Parathyroid adenoma (tissue), 2 donors: ENCODE data around the gene CDC42BPA.
A peak's percentile ranks its signal among the peaks of the same experiment; 100 is the strongest.

Experiments
- H2AFZ ChIP-seq: fragments of 300-600 bp; sonication (generic); one replicate; pipeline ENCODE4 v1.7.0; 2017; ENCODE audit warnings: antibody characterized with exemption, mild to moderate bottlenecking
- H3K27ac ChIP-seq: fragments of 300-600 bp; sonication (generic); one replicate; pipeline ENCODE4 v1.7.0; 2017
- H3K27me3 ChIP-seq: fragments of 300-600 bp; sonication (generic); one replicate; pipeline ENCODE4 v1.7.0; 2017; ENCODE audit warnings: low read length; ENCODE audit not compliant: control insufficient read depth, insufficient read depth
- H3K36me3 ChIP-seq: fragments of 300-600 bp; sonication (generic); one replicate; pipeline ENCODE4 v1.7.0; 2017; ENCODE audit warnings: low read length; ENCODE audit not compliant: control insufficient read depth, insufficient read depth
- H3K4me1 ChIP-seq: fragments of 300-600 bp; sonication (generic); one replicate; pipeline ENCODE4 v1.7.0; 2017; ENCODE audit warnings: control low read depth
- H3K4me2 ChIP-seq: fragments of 300-600 bp; sonication (generic); one replicate; pipeline ENCODE4 v1.7.0; 2017; ENCODE audit warnings: low read length
- H3K4me3 ChIP-seq: fragments of 300-600 bp; sonication (generic); one replicate; pipeline ENCODE4 v1.7.0; 2017; ENCODE audit warnings: low read depth, low read length
- H3K79me2 ChIP-seq: fragments of 300-600 bp; sonication (generic); one replicate; pipeline ENCODE4 v1.7.0; 2017; ENCODE audit warnings: control low read depth
- H3K9ac ChIP-seq: fragments of 300-600 bp; sonication (generic); one replicate; pipeline ENCODE4 v1.7.0; 2017; ENCODE audit warnings: mild to moderate bottlenecking
- H3K9me3 ChIP-seq: fragments of 300-600 bp; sonication (generic); one replicate; pipeline ENCODE4 v1.7.0; 2017; ENCODE audit warnings: low read length; ENCODE audit not compliant: control insufficient read depth
- TF ChIP-seq, protein P1 (sequence below): fragments of 300-600 bp; sonication (generic); IDR thresholded peaks from one replicate; pipeline ENCODE4 v1.7.0; 2017; ENCODE audit warnings: antibody characterized with exemption, mild to moderate bottlenecking
- donor health status: primary hyperparathyroidism.

CDC42BPA gene

DNA sequence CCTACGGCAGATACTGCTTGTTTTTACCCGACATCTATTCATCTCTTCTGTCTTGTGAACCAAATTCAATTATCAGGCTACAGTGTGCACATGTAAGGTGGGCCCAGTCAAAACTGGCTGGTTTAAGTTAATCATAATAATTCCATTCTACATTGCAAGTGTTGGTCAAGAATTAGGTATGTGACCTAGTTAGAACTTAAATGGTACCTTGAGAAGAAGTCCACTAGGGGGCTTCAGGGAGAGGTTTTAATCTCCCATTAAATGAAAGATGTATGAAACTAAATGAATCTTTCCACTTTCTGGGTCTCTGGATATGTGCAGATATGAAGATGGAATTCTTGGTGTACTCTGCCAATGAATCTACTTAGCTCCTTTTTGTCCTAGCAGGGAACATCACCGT lies 187.1 kb downstream of the CDC42BPA start:
- Histone ChIP-seq H3K4me1 (no peaks in the 10 kb centered on the region), H3K9ac (no peak overlapping the region), H3K27me3 (no peaks in the 10 kb centered on the region), H2AFZ (no peak overlapping the region), H3K36me3 (no peaks in the 10 kb centered on the region), H3K27ac (no peak overlapping the region), H3K4me2 (no peak overlapping the region), H3K4me3 (no peak overlapping the region), H3K79me2 (no peaks in the 10 kb centered on the region), H3K9me3 (no peaks in the 10 kb centered on the region)
- TF ChIP-seq, protein P1, sequence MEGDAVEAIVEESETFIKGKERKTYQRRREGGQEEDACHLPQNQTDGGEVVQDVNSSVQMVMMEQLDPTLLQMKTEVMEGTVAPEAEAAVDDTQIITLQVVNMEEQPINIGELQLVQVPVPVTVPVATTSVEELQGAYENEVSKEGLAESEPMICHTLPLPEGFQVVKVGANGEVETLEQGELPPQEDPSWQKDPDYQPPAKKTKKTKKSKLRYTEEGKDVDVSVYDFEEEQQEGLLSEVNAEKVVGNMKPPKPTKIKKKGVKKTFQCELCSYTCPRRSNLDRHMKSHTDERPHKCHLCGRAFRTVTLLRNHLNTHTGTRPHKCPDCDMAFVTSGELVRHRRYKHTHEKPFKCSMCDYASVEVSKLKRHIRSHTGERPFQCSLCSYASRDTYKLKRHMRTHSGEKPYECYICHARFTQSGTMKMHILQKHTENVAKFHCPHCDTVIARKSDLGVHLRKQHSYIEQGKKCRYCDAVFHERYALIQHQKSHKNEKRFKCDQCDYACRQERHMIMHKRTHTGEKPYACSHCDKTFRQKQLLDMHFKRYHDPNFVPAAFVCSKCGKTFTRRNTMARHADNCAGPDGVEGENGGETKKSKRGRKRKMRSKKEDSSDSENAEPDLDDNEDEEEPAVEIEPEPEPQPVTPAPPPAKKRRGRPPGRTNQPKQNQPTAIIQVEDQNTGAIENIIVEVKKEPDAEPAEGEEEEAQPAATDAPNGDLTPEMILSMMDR = peak; percentile 37

DNA sequence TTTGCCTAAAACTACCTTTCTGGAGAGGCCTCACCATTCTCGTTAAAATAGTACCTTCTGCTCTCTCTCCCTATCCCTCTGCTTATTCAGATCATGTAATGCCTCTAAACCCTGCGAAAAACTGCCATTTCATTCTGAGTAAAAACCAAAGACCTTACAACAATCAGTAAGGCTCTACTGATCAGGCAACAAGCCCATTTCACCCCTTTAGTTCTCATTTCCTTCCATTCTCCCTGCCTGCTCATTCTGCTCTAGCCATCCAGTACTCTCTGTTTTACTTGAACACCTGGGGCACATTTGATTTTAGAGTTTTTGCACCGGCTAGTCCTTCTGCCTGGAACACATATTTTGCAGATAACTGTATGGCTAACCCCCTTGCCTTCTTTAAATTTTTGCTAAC lies 190.4 kb downstream of the CDC42BPA start:
- TF ChIP-seq, protein P1 = no peak

DNA sequence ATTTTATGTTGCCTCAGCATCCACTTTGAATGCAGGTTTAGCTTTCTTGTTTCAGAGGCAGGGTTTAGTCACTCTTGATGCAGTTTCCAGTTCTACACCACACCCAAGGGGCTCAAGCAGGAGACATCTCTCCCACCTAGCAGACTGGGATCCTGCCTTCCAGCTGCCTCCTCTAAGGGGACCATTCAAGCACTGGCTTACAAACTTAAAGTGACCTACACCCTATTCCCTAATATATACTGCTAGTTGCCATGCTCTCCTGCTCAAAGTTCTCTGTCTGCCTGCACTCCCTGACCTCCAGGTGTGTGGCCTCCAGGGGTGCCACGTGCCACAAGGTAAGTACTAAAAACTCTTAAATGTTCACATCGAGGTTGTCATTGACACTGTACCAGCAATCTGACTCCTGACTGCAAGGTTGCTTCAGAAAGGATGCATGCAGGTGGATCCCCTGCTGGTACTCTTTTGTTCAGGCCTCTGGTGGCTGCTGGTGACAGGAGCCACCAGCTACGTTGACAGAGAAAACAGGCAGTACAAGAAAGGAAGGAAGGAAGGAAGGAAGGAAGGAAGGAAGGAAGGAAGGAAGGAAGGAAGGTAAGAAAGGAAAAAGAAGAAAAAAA lies 192.3 kb downstream of the CDC42BPA start:
- no peaks in the 10 kb centered on the region for H3K27me3 ChIP-seq
- no peaks in the 10 kb centered on the region for H3K4me1 ChIP-seq
- no peak overlapping the region for H3K4me3 ChIP-seq
- TF ChIP-seq, protein P1 = no peak
- no peak overlapping the region for H3K4me2 ChIP-seq
- no peaks in the 10 kb centered on the region for H3K79me2 ChIP-seq
- H3K27ac ChIP-seq = no peak overlapping the region
- no peaks in the 10 kb centered on the region for H3K9me3 ChIP-seq
- H2AFZ ChIP-seq = no peak overlapping the region
- no peaks in the 10 kb centered on the region for H3K36me3 ChIP-seq
- no peak overlapping the region for H3K9ac ChIP-seq

More for the DNA sequence above, 190.4 kb downstream of the CDC42BPA start:
- Histone ChIP-seq H3K36me3 (no peaks in the 10 kb centered on the region), H3K4me3 (no peak overlapping the region), H3K9me3 (no peaks in the 10 kb centered on the region), H3K79me2 (no peaks in the 10 kb centered on the region), H2AFZ (no peak overlapping the region), H3K27ac (no peak overlapping the region), H3K4me1 (no peaks in the 10 kb centered on the region), H3K4me2 (no peak overlapping the region), H3K27me3 (no peaks in the 10 kb centered on the region), H3K9ac (no peak overlapping the region)

DNA sequence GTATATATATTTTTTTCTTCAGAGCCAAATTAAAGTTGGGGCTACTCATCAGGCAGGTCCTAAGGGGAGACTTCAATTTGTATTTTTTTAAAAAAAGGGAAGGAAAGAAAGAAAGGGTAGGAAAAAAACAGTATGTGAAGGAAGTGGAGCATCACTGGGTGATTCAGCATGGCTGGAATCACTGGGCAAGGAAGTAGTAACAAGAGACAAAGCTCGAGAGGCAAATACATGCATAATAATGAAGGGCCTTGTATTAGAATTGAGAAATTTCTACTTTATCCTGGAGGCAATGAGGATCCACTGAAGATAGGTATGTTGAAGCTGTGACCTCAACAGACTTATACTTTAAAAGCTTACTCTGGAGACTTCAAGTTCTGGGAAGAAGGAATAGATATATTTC lies 193.8 kb downstream of the CDC42BPA start:
- H3K4me3 ChIP-seq = no peak overlapping the region
- no peaks in the 10 kb centered on the region for H3K9me3 ChIP-seq
- H3K36me3 ChIP-seq = no peaks in the 10 kb centered on the region
- H3K27ac ChIP-seq = no peak overlapping the region
- H3K4me1 ChIP-seq = no peaks in the 10 kb centered on the region
- H3K27me3 ChIP-seq = no peaks in the 10 kb centered on the region
- H2AFZ ChIP-seq = no peak overlapping the region
- no peak overlapping the region for H3K9ac ChIP-seq
- no peaks in the 10 kb centered on the region for H3K79me2 ChIP-seq
- TF ChIP-seq, protein P1 = no peak
- H3K4me2 ChIP-seq = no peak overlapping the region

DNA sequence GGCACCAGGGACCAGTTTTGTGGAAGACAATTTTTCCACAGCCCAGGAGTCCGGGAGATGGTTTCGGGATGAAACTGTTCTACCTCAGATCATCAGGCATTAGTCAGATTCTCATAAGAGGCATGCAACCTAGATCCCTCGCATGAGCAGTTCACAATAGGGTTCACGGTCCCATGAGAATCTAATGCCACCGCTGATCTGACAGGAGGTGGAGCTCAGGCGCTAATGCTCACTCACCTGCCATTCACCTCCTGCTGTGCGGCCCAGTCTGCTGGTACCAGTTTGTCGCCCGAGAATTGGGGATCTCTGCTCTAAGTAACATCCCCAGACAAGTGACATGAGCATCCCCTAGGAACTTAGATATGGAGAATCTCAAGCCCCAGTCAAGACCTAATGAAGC lies 197.5 kb downstream of the CDC42BPA start:
- H3K4me3 ChIP-seq = no peak overlapping the region
- H3K79me2 ChIP-seq = no peaks in the 10 kb centered on the region
- TF ChIP-seq, protein P1 = no peak
- no peaks in the 10 kb centered on the region for H3K27me3 ChIP-seq
- no peak overlapping the region for H2AFZ ChIP-seq
- H3K36me3 ChIP-seq = no peaks in the 10 kb centered on the region
- H3K27ac ChIP-seq = no peak overlapping the region
- H3K9ac ChIP-seq = no peak overlapping the region
- no peaks in the 10 kb centered on the region for H3K9me3 ChIP-seq
- H3K4me1 ChIP-seq = no peaks in the 10 kb centered on the region
- H3K4me2 ChIP-seq = no peak overlapping the region
